Measurements from ENCODE around the gene PTPRN2.
"Not testable (repeated sequence)": the region's sequence is repeated elsewhere in the genome, so short reads cannot be mapped to it uniquely, and the experiment has no call there.

The PTPRN2 gene

GRCh38 chr7:157862731-157863130, 724.9 kb downstream of the PTPRN2 start:
- DNase-seq, result no peak

GRCh38 chr7:157861551-157861950, 726.1 kb downstream of the PTPRN2 start:
- DNase-seq, result no peak

- no peak for DNase-seq
Observed at GRCh38 chr7:157861031-157861491, 726.6 kb downstream of the PTPRN2 start.

- no peak for DNase-seq
Observed at GRCh38 chr7:157860406-157860805, 727.2 kb downstream of the PTPRN2 start.

GRCh38 chr7:157859915-157860314, 727.7 kb downstream of the PTPRN2 start:
- no peak for DNase-seq

GRCh38 chr7:157857578-157858075, 730.0 kb downstream of the PTPRN2 start:
- no peak for DNase-seq

GRCh38 chr7:157856873-157857577, 730.6 kb downstream of the PTPRN2 start:
- no peak for DNase-seq

- no peak for DNase-seq
Observed at GRCh38 chr7:157855452-157856213, 732.0 kb downstream of the PTPRN2 start.

GRCh38 chr7:157855016-157855415, 732.6 kb downstream of the PTPRN2 start:
- DNase-seq, result no peak

GRCh38 chr7:157854066-157854891, 733.3 kb downstream of the PTPRN2 start:
- DNase-seq, result no peak

- no peak for DNase-seq
Observed at GRCh38 chr7:157853789-157854065, 733.9 kb downstream of the PTPRN2 start.

GRCh38 chr7:157853076-157853788, 734.4 kb downstream of the PTPRN2 start:
- no peak for DNase-seq

GRCh38 chr7:157851501-157852067, 736.0 kb downstream of the PTPRN2 start:
- DNase-seq, result peak; percentile 58

GRCh38 chr7:157850481-157851444, 736.9 kb downstream of the PTPRN2 start:
- peak; percentile 12 for DNase-seq

- no peak for DNase-seq
Observed at GRCh38 chr7:157849726-157850125, 737.9 kb downstream of the PTPRN2 start.

- no peak for DNase-seq
Observed at GRCh38 chr7:157849341-157849596, 738.4 kb downstream of the PTPRN2 start.

- DNase-seq, result no peak
Observed at GRCh38 chr7:157848508-157849340, 738.9 kb downstream of the PTPRN2 start.

- not testable (repeated sequence) for DNase-seq
Observed at GRCh38 chr7:157847756-157848487, 739.7 kb downstream of the PTPRN2 start.

- not testable (repeated sequence) for DNase-seq
Observed at GRCh38 chr7:157846746-157847145, 740.9 kb downstream of the PTPRN2 start.

- DNase-seq, result no peak
Observed at GRCh38 chr7:157846271-157846670, 741.4 kb downstream of the PTPRN2 start.
